ENCODE data around the gene LINC00305. TPM values are rescaled to one million over a fixed set of nuclear protein-coding genes. Genes with fewer than 3 reads are reported as not detected.

The LINC00305 gene
- total and polyA plus RNA-seq, 12 donors, result not detected

DNA sequence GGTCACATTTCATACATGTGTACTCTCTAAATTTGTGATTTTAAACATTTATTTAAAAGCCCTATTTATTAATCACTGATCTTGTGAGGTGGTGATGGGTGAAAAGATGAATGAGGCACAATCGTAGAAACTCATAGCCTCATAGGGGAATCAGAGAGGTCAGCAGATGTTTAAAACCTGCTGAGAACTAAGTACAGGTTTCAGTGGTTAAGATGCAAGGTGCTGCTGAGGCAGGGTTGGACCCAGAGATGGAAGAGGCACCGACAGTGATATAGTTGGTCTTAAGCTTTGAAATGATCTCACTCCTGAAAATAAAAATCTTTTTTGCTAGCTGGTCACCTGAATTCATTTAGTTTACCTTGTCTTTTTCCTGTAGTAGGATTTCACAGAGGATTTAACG is 49.6 kb downstream of the LINC00305 start:
- intact Hi-C loops (cut with DNase I), result loop anchor here in 1 of 10 donors (10.0 kb wide), 1 partner anchor 306 kb away; no protein-coding TSS in a partner anchor
- ATAC-seq (no peak), DNase-seq (no peak)
- no peaks in the 10 kb centered on the region for H3K9me3 ChIP-seq
- WGBS, 2 donors, result 85 to 88% methylated on average over 3 of the region's 3 CpGs
- H3K36me3 ChIP-seq, result no peaks in the 10 kb centered on the region
- TF ChIP-seq, protein P1, sequence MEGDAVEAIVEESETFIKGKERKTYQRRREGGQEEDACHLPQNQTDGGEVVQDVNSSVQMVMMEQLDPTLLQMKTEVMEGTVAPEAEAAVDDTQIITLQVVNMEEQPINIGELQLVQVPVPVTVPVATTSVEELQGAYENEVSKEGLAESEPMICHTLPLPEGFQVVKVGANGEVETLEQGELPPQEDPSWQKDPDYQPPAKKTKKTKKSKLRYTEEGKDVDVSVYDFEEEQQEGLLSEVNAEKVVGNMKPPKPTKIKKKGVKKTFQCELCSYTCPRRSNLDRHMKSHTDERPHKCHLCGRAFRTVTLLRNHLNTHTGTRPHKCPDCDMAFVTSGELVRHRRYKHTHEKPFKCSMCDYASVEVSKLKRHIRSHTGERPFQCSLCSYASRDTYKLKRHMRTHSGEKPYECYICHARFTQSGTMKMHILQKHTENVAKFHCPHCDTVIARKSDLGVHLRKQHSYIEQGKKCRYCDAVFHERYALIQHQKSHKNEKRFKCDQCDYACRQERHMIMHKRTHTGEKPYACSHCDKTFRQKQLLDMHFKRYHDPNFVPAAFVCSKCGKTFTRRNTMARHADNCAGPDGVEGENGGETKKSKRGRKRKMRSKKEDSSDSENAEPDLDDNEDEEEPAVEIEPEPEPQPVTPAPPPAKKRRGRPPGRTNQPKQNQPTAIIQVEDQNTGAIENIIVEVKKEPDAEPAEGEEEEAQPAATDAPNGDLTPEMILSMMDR (IDR thresholded peaks at IDR 0.05), result no peak
- no peak overlapping the region for H3K27ac ChIP-seq
- no peaks in the 10 kb centered on the region for H3K4me1 ChIP-seq
- peaks cover 0 to 6% (median 0%) of the 10 kb centered on the region in 7 donors for H3K27me3 ChIP-seq
- no peak overlapping the region for H3K4me3 ChIP-seq

DNA sequence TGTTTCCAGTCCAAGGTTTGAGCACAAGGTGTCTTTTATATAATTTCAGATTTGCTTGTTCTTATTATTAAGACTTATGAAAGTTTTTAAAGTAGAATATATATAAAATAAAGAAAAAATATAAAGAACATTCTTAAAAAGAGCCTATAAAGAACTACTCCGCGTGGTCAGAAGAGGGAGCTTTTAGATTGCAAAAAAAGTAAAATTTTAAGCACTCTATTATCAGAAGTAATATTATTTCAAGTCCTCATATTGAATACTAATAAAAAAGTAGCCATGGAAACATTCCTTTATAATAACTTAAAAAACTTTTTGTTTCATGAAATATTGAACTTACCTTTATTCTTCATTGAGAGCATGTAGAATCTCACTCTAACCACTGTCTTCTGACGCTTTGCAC is 51.4 kb downstream of the LINC00305 start:
- Histone ChIP-seq H3K9me3 (no peaks in the 10 kb centered on the region), H3K4me1 (no peaks in the 10 kb centered on the region), H3K36me3 (no peaks in the 10 kb centered on the region), H3K27ac (no peak overlapping the region), H3K4me3 (no peak overlapping the region), H3K27me3 (peaks cover 0 to 7% (median 0%) of the 10 kb centered on the region in 7 donors)
- intact Hi-C loops (cut with DNase I), result loop anchor here in 1 of 10 donors (10.0 kb wide), 1 partner anchor 307 kb away; no protein-coding TSS in a partner anchor
- 67 to 72% methylated on average over 3 of the region's 3 CpGs for WGBS, 2 donors
- DNase-seq (no peak), ATAC-seq (no peak)
- TF ChIP-seq, protein P1 (IDR thresholded peaks at IDR 0.05), result peak in 6 of 9 donors; percentile 30 to 59 (median 43)

DNA sequence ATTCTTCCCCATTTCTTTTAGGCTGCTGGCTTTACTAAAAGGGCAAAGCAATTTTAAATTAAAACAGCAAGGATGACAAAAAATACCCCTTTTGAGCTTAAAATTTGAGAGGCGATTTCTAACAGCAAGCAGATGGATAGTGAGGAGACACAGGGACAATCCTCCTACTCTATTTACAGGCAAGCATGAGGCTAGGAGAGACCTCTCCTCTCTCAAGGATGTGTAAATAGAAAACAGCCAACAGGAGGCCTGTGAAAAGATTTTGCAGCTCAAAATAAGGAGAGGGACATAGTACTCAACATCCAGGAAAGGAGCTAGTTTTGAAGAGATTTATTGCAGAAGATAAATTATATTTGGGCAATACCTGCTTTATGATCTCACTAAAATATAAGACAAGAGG is 53.8 kb downstream of the LINC00305 start:
- intact Hi-C loops (cut with DNase I), result loop anchor here in 1 of 10 donors (10.0 kb wide), 1 partner anchor 310 kb away; no protein-coding TSS in a partner anchor
- Histone ChIP-seq H3K27me3 (peaks cover 0 to 7% (median 0%) of the 10 kb centered on the region in 7 donors), H3K36me3 (no peaks in the 10 kb centered on the region), H3K9me3 (no peaks in the 10 kb centered on the region), H3K27ac (no peak overlapping the region), H3K4me3 (no peak overlapping the region), H3K4me1 (no peaks in the 10 kb centered on the region)
- TF ChIP-seq, protein P1 (IDR thresholded peaks at IDR 0.05), result no peak
- ATAC-seq (no peak), DNase-seq (no peak)
- WGBS, 2 donors, result 92 to 94% methylated on average over 1 of the region's 1 CpG

DNA sequence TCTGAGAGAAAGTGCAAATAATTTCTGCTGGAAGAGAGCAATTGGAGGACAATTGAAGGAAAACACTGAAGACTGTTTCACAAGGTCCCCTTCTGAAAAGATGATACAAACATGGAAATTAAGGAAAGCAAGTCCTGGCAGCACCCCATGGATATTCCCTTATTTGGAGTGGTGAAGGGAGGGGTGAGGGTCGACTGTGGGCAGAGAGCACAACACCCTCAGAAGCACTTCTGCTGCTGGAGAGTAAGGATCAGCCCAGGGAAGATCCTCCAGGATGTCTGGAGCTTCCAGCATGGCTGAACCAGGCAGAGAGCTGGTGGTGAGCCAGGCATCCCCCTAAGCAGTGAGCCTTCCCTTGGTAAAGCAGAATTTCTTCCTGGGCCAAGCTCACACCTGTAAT is 54.7 kb downstream of the LINC00305 start:
- Histone ChIP-seq H3K27me3 (peaks cover 0 to 7% (median 0%) of the 10 kb centered on the region in 7 donors), H3K36me3 (no peaks in the 10 kb centered on the region), H3K9me3 (no peaks in the 10 kb centered on the region), H3K4me3 (no peak overlapping the region), H3K27ac (no peak overlapping the region), H3K4me1 (no peaks in the 10 kb centered on the region)
- intact Hi-C loops (cut with DNase I), result loop anchor here in 1 of 10 donors (10.0 kb wide), 1 partner anchor 311 kb away; no protein-coding TSS in a partner anchor
- ATAC-seq, result no peak
- no peak for DNase-seq
- WGBS, 2 donors, result 25% methylated on average over 1 of the region's 1 CpG
- TF ChIP-seq, protein P1 (IDR thresholded peaks at IDR 0.05), result no peak
